Panc1 (cell line): Measurements from ENCODE around the gene KIF1A. TPM values are rescaled to one million over a fixed set of nuclear protein-coding genes. Genes with fewer than 3 reads are reported as not detected.

Experiments used
- ATAC-seq: fragments of 200-7000 bp; cut with Tn5 transposase; 2 replicates; pipeline ENCODE4 v1.9.1; 2020; ENCODE audit warnings: mild to moderate bottlenecking, moderate library complexity
- BruUV-seq: library from RNA; stranded (reverse); fragments of 400-500 nt; replicated peaks from 2 replicates; lab custom pipeline; 2021; lab: Mats Ljungman, UMichigan
- CTCF ChIA-PET: fragments of 300-600 bp; sonication (Branson Sonifier 250); formaldehyde crosslinking; loops from one replicate; lab custom pipeline; 2022; ENCODE audit warnings: antibody characterized with exemption; lab: Charles Lee
- POLR2A ChIA-PET: fragments of 300-600 bp; sonication (Branson Sonifier 250); formaldehyde crosslinking; loops from one replicate; lab custom pipeline; 2022; ENCODE audit warnings: antibody characterized with exemption; lab: Charles Lee
- DNase-seq: peaks from one replicate; pipeline ENCODE4 v3.0.0-alpha.2; 2010; ENCODE audit warnings: low read depth, low spot score
- H3K27ac ChIP-seq: 2 replicates; pipeline ENCODE4 v1.5.1; 2011; ENCODE audit warnings: mild to moderate bottlenecking, low read length, inconsistent platforms
- H3K27me3 ChIP-seq: fragments of 200-500 bp; sonication (Bioruptor generic); 2 replicates; pipeline ENCODE4 v1.6.0; 2014; ENCODE audit warnings: low read length, inconsistent platforms; ENCODE audit not compliant: control insufficient read depth, insufficient read depth
- H3K36me3 ChIP-seq: fragments of 200-500 bp; sonication (Bioruptor generic); 2 replicates; pipeline ENCODE4 v1.5.1; 2014; ENCODE audit warnings: inconsistent platforms, mild to moderate bottlenecking, low read length, moderate library complexity; ENCODE audit not compliant: control insufficient read depth, insufficient read depth
- H3K4me1 ChIP-seq: 2 replicates; pipeline ENCODE4 v1.5.1; 2011; ENCODE audit warnings: inconsistent platforms, mild to moderate bottlenecking, low read length, moderate library complexity; ENCODE audit not compliant: control insufficient read depth, insufficient read depth
- H3K4me3 ChIP-seq, 2 experiments: 2 replicates each; pipeline ENCODE4 v1.5.1; 2011 to 2012; ENCODE audit warnings: low read depth in 2 of 2, low read length in 2 of 2, mild to moderate bottlenecking in 2 of 2, inconsistent platforms in 1 of 2, moderate library complexity in 1 of 2
- H3K9me3 ChIP-seq: fragments of 200-500 bp; sonication (Bioruptor generic); 2 replicates; pipeline ENCODE4 v1.5.1; 2014; ENCODE audit warnings: low read depth, mild to moderate bottlenecking, inconsistent platforms, low read length, moderate library complexity; ENCODE audit not compliant: control insufficient read depth, insufficient read depth
- CTCF ChIP-seq: fragments of 450-650 bp; IDR thresholded peaks from 2 replicates; pipeline ENCODE4 v1.5.1; 2017; ENCODE audit warnings: mild to moderate bottlenecking
- POLR2AphosphoS5 ChIP-seq: IDR thresholded peaks from 2 replicates; pipeline ENCODE4 v1.6.1; 2012; ENCODE audit warnings: mild to moderate bottlenecking, low read depth, low read length, moderate library complexity
- SIN3A ChIP-seq: IDR thresholded peaks from 2 replicates; pipeline ENCODE4 v1.6.1; 2012; ENCODE audit warnings: low read depth, mild to moderate bottlenecking, low read length, moderate library complexity, borderline replicate concordance; ENCODE audit not compliant: insufficient read depth
- TCF7L2 ChIP-seq: IDR thresholded peaks from 2 replicates; pipeline ENCODE4 v1.6.1; 2011; ENCODE audit warnings: mild to moderate bottlenecking, low read depth, low read length, inconsistent platforms
- in situ Hi-C: cut with HindIII; loops from 2 replicates; pipeline ENCODE4 v1.10.0; 2016; ENCODE audit warnings: low sequenced_read_pairs, low pct_unique_long_range_greater_than_20kb
- intact Hi-C: fragments of 100-400 bp; cut with micrococcal nuclease; formaldehyde crosslinking; loops from one replicate; pipeline ENCODE4 v1.10.0; 2022; ENCODE audit not compliant: unreplicated experiment
- total RNA-seq: library from RNA; stranded (reverse); gene quantifications from one replicate; pipeline ENCODE4 v1.2.1, GENCODE V29; 2021; ENCODE audit not compliant: unreplicated experiment
- TF ChIP-seq, protein P1 (sequence below), 2 experiments: IDR thresholded peaks; 2 replicates each; pipeline ENCODE4 v1.6.1; 2011 to 2012; ENCODE audit warnings: low read depth in 2 of 2, control low read depth in 1 of 2, low read length in 1 of 2, mild to moderate bottlenecking in 1 of 2, moderate library complexity in 1 of 2; ENCODE audit not compliant: insufficient read depth in 1 of 2

The KIF1A gene
- total RNA-seq, 1 experiment from 2014 or later: 132 TPM

GRCh38 chr2:240788482-240788881 lies 31.5 kb downstream of the KIF1A start:
- Histone ChIP-seq H3K4me3 (no peak overlapping the region), H3K9me3 (no peaks in the 10 kb centered on the region), H3K36me3 (no peaks in the 10 kb centered on the region; the same call in 1 of the 2 replicates), H3K27ac (no peak overlapping the region), H3K4me1 (no peaks in the 10 kb centered on the region), H3K27me3 (no peaks in the 10 kb centered on the region)
- intact Hi-C loops (no loop called here), in situ Hi-C loops (no loop called here)
- TF ChIP-seq POLR2AphosphoS5 (no peak), CTCF (no peak), SIN3A (no peak), TCF7L2 (no peak)
- TF ChIP-seq, protein P1, sequence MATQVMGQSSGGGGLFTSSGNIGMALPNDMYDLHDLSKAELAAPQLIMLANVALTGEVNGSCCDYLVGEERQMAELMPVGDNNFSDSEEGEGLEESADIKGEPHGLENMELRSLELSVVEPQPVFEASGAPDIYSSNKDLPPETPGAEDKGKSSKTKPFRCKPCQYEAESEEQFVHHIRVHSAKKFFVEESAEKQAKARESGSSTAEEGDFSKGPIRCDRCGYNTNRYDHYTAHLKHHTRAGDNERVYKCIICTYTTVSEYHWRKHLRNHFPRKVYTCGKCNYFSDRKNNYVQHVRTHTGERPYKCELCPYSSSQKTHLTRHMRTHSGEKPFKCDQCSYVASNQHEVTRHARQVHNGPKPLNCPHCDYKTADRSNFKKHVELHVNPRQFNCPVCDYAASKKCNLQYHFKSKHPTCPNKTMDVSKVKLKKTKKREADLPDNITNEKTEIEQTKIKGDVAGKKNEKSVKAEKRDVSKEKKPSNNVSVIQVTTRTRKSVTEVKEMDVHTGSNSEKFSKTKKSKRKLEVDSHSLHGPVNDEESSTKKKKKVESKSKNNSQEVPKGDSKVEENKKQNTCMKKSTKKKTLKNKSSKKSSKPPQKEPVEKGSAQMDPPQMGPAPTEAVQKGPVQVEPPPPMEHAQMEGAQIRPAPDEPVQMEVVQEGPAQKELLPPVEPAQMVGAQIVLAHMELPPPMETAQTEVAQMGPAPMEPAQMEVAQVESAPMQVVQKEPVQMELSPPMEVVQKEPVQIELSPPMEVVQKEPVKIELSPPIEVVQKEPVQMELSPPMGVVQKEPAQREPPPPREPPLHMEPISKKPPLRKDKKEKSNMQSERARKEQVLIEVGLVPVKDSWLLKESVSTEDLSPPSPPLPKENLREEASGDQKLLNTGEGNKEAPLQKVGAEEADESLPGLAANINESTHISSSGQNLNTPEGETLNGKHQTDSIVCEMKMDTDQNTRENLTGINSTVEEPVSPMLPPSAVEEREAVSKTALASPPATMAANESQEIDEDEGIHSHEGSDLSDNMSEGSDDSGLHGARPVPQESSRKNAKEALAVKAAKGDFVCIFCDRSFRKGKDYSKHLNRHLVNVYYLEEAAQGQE (IDR thresholded peaks at IDR 0.05; ENCODE audit: insufficient read depth in 1 of 2, low read depth in 2 of 2, low read length in 1 of 2): no peak
- BruUV-seq: no TSS peak
- CTCF ChIA-PET: no interaction called here
- ATAC-seq: no peak
- POLR2A ChIA-PET: no interaction called here
- no peak for DNase-seq

DNA sequence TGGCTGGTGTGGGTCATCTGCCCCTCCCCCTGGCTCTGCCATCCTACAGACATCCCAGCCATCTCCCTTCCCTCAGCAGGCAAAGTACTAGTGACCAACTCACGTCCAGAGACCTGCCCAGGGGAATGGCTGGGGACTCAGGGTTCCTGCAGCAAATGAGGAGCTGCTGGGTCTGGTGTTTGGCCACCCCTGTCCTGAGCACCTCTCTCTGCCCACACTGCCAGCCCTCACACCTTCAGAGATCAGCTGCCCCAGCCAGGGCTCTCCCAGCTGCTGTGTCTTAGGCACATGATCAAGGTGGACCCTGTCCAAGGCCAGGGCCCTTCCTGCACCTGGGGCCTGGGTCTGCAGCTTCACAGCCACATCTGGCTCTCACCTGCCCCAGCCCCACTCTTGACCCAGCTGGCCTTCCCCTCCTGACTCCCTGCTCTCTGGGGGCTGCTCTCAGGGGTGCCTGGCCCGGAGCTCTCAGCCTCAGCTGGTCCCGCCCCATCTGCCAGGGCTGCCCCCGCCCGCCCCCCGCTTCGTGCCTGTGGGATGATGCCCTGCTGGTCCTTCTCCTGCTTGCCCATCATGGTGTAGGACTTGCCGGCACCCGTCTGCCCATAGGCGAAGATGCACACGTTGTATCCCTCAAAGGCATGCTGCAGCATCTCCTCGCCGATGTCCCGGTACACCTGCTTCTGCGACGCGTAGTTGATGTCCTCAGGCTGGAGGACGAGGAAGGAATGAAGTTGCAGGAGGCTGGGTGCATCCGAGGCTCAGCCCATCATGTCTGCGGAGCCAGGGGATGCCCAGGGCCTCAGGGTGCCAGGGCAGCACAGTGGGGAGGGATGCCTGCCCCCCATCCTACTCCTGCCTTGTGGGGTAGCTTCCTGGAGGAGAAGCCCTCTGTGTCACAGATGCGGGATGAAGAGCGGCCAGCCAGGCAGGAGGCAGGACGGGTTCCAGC lies 32.2 kb downstream of the KIF1A start:
- no peaks in the 10 kb centered on the region for H3K9me3 ChIP-seq
- DNase-seq (no peak), ATAC-seq (no peak)
- no peaks in the 10 kb centered on the region for H3K27me3 ChIP-seq
- in situ Hi-C loops (no loop called here), intact Hi-C loops (no loop called here)
- no peaks in the 10 kb centered on the region for H3K4me1 ChIP-seq
- H3K4me3 ChIP-seq: no peak overlapping the region
- no TSS peak for BruUV-seq
- H3K36me3 ChIP-seq: no peaks in the 10 kb centered on the region
- POLR2A ChIA-PET: no interaction called here
- no peak overlapping the region for H3K27ac ChIP-seq
- CTCF ChIA-PET: no interaction called here
- TF ChIP-seq, protein P1 (IDR thresholded peaks at IDR 0.05; ENCODE audit: insufficient read depth in 1 of 2, low read depth in 2 of 2, low read length in 1 of 2): no peak
- TF ChIP-seq CTCF (no peak), TCF7L2 (no peak)
